Esophagus (tissue), 2 donors: ENCODE results near the gene BCAS3. TPM values are rescaled to one million over a fixed set of nuclear protein-coding genes. Genes with fewer than 3 reads are reported as not detected.

Source experiments
- H3K27ac ChIP-seq, 2 donors: one replicate each; pipeline ENCODE4 v1.5.1; 2013; ENCODE audit warnings: low read depth in 2 of 2, mild to moderate bottlenecking in 2 of 2, inconsistent platforms in 1 of 2, low read length in 1 of 2, moderate library complexity in 1 of 2
- H3K27me3 ChIP-seq, 2 donors: one replicate each; pipeline ENCODE4 v1.6.1; 2013; ENCODE audit warnings: low read length in 2 of 2, control low read depth in 1 of 2, mild to moderate bottlenecking in 1 of 2; ENCODE audit not compliant: insufficient read depth in 2 of 2, control insufficient read depth in 1 of 2
- H3K36me3 ChIP-seq, 2 donors: one replicate each; pipeline ENCODE4 v1.6.1; 2013; ENCODE audit warnings: low read length in 1 of 2; ENCODE audit not compliant: control insufficient read depth in 2 of 2, insufficient read depth in 2 of 2
- H3K4me1 ChIP-seq, 2 donors: one replicate each; pipeline ENCODE4 v1.6.1; 2013; ENCODE audit warnings: low read length in 1 of 2; ENCODE audit not compliant: control insufficient read depth in 2 of 2, insufficient read depth in 2 of 2
- H3K4me3 ChIP-seq, 2 donors: one replicate each; pipeline ENCODE4 v1.5.1; 2013; ENCODE audit warnings: low read length in 2 of 2, mild to moderate bottlenecking in 2 of 2, low read depth in 1 of 2, moderate library complexity in 1 of 2
- H3K9me3 ChIP-seq, 2 donors: one replicate each; pipeline ENCODE4 v1.6.1; 2013; ENCODE audit warnings: mild to moderate bottlenecking in 2 of 2, low read depth in 1 of 2, low read length in 1 of 2, moderate library complexity in 1 of 2; ENCODE audit not compliant: control insufficient read depth in 2 of 2, insufficient read depth in 1 of 2
- WGBS, 2 donors: extraction: QIAGEN DNeasy Blood & Tissue Kit; methylation state at CpG; one replicate each; pipeline ENCODE4 v1.1.7; 2013; 5-methylcytosine and 5-hydroxymethylcytosine counted together
- polyA plus RNA-seq, 2 donors: library from polyadenylated mRNA; stranded (reverse); fragments of 200-250 nt; gene quantifications; one replicate each; pipeline ENCODE4 v1.2.3, GENCODE V29; 2013
- donor health status: healthy with polysubstance abuse.
- donor health status: Bipolar disorder and iron deficiency.

BCAS3 gene
- polyA plus RNA-seq, 2 donors: 4.7 to 6.6 TPM

GRCh38 chr17:61302953-61303816, 625.5 kb downstream of the BCAS3 start:
- Histone ChIP-seq H3K27me3 (no peaks in the 10 kb centered on the region), H3K4me3 (no peak overlapping the region), H3K27ac (peak overlapping the region; percentile 42 to 45), H3K4me1 (no peaks in the 10 kb centered on the region), H3K36me3 (no peaks in the 10 kb centered on the region), H3K9me3 (no peaks in the 10 kb centered on the region)
- 73 to 80% methylated on average over 12 of the region's 12 CpGs for WGBS, 2 donors

- no peaks in the 10 kb centered on the region for H3K27me3 ChIP-seq
- H3K9me3 ChIP-seq: no peaks in the 10 kb centered on the region
- H3K36me3 ChIP-seq: no peaks in the 10 kb centered on the region
- no peaks in the 10 kb centered on the region for H3K4me1 ChIP-seq
- H3K4me3 ChIP-seq: no peak overlapping the region
- no peak overlapping the region for H3K27ac ChIP-seq
Measured at GRCh38 chr17:61303817-61304096, 626.1 kb downstream of the BCAS3 start.

GRCh38 chr17:61305024-61305423, 627.4 kb downstream of the BCAS3 start:
- Histone ChIP-seq H3K4me1 (no peaks in the 10 kb centered on the region), H3K27ac (no peak overlapping the region), H3K9me3 (no peaks in the 10 kb centered on the region), H3K27me3 (no peaks in the 10 kb centered on the region), H3K4me3 (no peak overlapping the region), H3K36me3 (no peaks in the 10 kb centered on the region)
- WGBS, 2 donors: 51 to 68% methylated on average over 1 of the region's 1 CpG

GRCh38 chr17:61306003-61306402, 628.4 kb downstream of the BCAS3 start:
- no peaks in the 10 kb centered on the region for H3K27me3 ChIP-seq
- no peak overlapping the region for H3K4me3 ChIP-seq
- WGBS, 2 donors: 93 to 96% methylated on average over 2 of the region's 2 CpGs
- H3K27ac ChIP-seq: no peak overlapping the region
- H3K36me3 ChIP-seq: no peaks in the 10 kb centered on the region
- no peaks in the 10 kb centered on the region for H3K4me1 ChIP-seq
- no peaks in the 10 kb centered on the region for H3K9me3 ChIP-seq

GRCh38 chr17:61307905-61308886, 630.5 kb downstream of the BCAS3 start:
- 75 to 79% methylated on average over 11 of the region's 11 CpGs for WGBS, 2 donors
- no peaks in the 10 kb centered on the region for H3K36me3 ChIP-seq
- no peaks in the 10 kb centered on the region for H3K9me3 ChIP-seq
- no peaks in the 10 kb centered on the region for H3K4me1 ChIP-seq
- no peaks in the 10 kb centered on the region for H3K27me3 ChIP-seq
- peak overlapping the region in 1 of 2 donors; percentile 16 for H3K27ac ChIP-seq
- H3K4me3 ChIP-seq: no peak overlapping the region

GRCh38 chr17:61309362-61310256, 632.0 kb downstream of the BCAS3 start:
- H3K36me3 ChIP-seq: no peaks in the 10 kb centered on the region
- H3K4me3 ChIP-seq: no peak overlapping the region
- no peaks in the 10 kb centered on the region for H3K27me3 ChIP-seq
- H3K4me1 ChIP-seq: peaks cover 5% of the 10 kb centered on the region in 2 donors
- WGBS, 2 donors: 85 to 92% methylated on average over 13 of the region's 13 CpGs
- no peak overlapping the region for H3K27ac ChIP-seq
- no peaks in the 10 kb centered on the region for H3K9me3 ChIP-seq

- Histone ChIP-seq H3K4me1 (peaks cover 5 to 7% of the 10 kb centered on the region in 2 donors), H3K27ac (peak overlapping the region in 1 of 2 donors; percentile 0)
- WGBS, 2 donors: 88 to 93% methylated on average over 6 of the region's 6 CpGs
Measured at GRCh38 chr17:61310590-61310989, 632.9 kb downstream of the BCAS3 start.

GRCh38 chr17:61312406-61313295, 635.0 kb downstream of the BCAS3 start:
- no peaks in the 10 kb centered on the region for H3K9me3 ChIP-seq
- H3K27me3 ChIP-seq: no peaks in the 10 kb centered on the region
- H3K27ac ChIP-seq: no peak overlapping the region
- no peaks in the 10 kb centered on the region for H3K36me3 ChIP-seq
- H3K4me3 ChIP-seq: no peak overlapping the region
- WGBS, 2 donors: 91 to 95% methylated on average over 15 of the region's 15 CpGs
- H3K4me1 ChIP-seq: peaks cover 5 to 7% of the 10 kb centered on the region in 2 donors

More at GRCh38 chr17:61310590-61310989, 632.9 kb downstream of the BCAS3 start:
- Histone ChIP-seq H3K9me3 (no peaks in the 10 kb centered on the region), H3K27me3 (no peaks in the 10 kb centered on the region), H3K36me3 (no peaks in the 10 kb centered on the region), H3K4me3 (no peak overlapping the region)
